ENCODE measurements around the gene DNM2. TPM values are rescaled to one million over a fixed set of nuclear protein-coding genes. Genes with fewer than 3 reads are reported as not detected.

DNM2 gene
- total RNA-seq, 1 experiment from 2014 or later, result 131 TPM

DNA sequence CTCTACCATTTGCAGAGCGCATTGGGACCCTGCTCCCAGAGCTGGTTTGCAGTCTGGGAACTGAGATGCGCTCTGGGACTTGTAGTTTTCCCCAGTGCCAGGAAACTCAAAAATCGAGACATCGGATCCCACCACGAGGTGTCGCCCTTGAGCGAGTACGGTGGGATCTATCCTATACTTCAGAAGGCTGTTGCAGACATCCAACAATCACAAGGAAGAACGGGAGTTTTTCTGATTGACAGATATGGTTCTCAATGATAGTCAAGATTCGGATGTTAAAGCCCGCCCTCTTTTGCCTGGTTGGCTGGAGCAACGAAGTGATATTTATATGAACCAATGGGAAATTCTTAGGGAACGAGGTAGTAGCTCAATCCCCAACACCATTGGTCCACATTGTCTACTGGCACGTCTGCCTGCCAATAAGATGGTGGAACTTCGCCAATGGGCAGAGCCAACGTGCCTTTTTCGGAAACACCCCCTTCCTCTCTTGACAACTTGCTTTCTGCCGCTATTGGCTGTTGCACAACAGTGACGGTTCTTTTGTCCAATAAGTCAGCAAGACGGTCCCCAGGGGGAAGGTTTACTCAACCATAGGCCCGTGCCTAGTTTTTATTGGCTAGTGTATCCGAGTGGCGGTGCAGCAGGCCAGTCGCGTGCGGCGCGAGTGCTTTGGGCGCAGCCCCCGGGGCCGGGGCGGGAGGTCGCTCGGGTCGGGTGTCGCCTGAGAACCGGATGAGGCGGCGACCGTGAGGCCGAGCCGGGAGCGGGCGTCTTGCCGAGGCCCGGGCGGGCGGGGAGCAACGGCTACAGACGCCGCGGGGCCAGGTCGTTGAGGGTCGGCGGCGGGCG lies at the start of gene DNM2 (continued):
- TF ChIP-seq, protein P1, sequence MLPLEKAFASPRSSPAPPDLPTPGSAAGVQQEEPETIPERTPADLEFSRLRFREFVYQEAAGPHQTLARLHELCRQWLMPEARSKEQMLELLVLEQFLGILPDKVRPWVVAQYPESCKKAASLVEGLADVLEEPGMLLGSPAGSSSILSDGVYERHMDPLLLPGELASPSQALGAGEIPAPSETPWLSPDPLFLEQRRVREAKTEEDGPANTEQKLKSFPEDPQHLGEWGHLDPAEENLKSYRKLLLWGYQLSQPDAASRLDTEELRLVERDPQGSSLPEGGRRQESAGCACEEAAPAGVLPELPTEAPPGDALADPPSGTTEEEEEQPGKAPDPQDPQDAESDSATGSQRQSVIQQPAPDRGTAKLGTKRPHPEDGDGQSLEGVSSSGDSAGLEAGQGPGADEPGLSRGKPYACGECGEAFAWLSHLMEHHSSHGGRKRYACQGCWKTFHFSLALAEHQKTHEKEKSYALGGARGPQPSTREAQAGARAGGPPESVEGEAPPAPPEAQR (CRISPR knock-in tag; IDR thresholded peaks at IDR 0.05), result no peak
- TF ChIP-seq, protein P2, sequence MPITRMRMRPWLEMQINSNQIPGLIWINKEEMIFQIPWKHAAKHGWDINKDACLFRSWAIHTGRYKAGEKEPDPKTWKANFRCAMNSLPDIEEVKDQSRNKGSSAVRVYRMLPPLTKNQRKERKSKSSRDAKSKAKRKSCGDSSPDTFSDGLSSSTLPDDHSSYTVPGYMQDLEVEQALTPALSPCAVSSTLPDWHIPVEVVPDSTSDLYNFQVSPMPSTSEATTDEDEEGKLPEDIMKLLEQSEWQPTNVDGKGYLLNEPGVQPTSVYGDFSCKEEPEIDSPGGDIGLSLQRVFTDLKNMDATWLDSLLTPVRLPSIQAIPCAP (CRISPR knock-in tag; IDR thresholded peaks at IDR 0.05), result no peak
- TF ChIP-seq ARID4B (CRISPR knock-in tag; IDR thresholded peaks at IDR 0.05; ENCODE audit: borderline replicate concordance) (no peak), USF2 (CRISPR knock-in tag; IDR thresholded peaks at IDR 0.05) (no peak), PRRX2 (CRISPR knock-in tag; IDR thresholded peaks at IDR 0.05) (no peak), ZNF121 (CRISPR knock-in tag; IDR thresholded peaks at IDR 0.05) (no peak), JAZF1 (CRISPR knock-in tag; IDR thresholded peaks at IDR 0.05) (no peak), ZNF263 (CRISPR knock-in tag; IDR thresholded peaks at IDR 0.05; ENCODE audit: low read depth) (no peak)

DNA sequence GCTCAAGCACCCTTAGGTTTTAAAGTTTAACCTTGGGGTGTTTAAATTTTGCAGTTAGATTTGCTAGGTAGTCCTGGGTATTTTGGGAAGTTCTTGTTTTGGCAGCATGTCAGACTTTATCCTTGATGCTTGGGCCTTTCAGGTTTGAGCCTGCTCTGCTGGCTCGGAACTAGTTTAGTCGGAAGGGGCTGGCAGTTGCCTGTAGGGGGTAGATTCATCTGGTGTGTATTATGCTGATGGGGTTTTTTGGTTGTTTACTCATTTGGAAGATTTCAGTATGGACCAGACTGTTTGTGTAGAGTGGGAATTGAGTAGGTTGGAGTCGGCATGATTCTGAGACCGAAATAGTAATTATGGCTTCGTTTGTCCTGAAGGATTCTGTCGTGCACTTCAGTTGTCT lies 48.6 kb upstream of the DNM2 start:
- Mint-ChIP-seq H3K27me3 (ENCODE audit: low read depth) (no peaks in the 10 kb centered on the region), H3K9me3 (no peaks in the 10 kb centered on the region), H3K4me3 (no peak overlapping the region), H3K36me3 (peaks cover 61% of the 10 kb centered on the region), H3K4me1 (0 out of 2 replicates have a peak, but pooled peaks cover 4% of the 10 kb centered on the region), H3K27ac (peak overlapping the region; percentile 86)
- ChIA-PET POLR2A (no interaction called here), CTCF (interaction anchor here (1.0 kb wide), 1 partner anchor 88 kb away, joined by 3 read pairs; no protein-coding TSS in a partner anchor)
- no peak for DNase-seq (ENCODE audit: low spot score)
- ATAC-seq, result no peak
- TF ChIP-seq TCF7 (CRISPR knock-in tag; IDR thresholded peaks at IDR 0.05; ENCODE audit: low read depth) (no peak), SP1 (CRISPR knock-in tag; conservative IDR thresholded peaks at IDR 0.05) (no peak), ELF4 (CRISPR knock-in tag; IDR thresholded peaks at IDR 0.05; ENCODE audit: low read depth) (no peak), GRHL2 (CRISPR knock-in tag; IDR thresholded peaks at IDR 0.05; ENCODE audit: insufficient replicate concordance, severe bottlenecking) (no peak), MXD4 (CRISPR knock-in tag; IDR thresholded peaks at IDR 0.05; ENCODE audit: borderline replicate concordance) (no peak), ZNF416 (CRISPR knock-in tag; IDR thresholded peaks at IDR 0.05) (no peak), ZNF671 (CRISPR knock-in tag; IDR thresholded peaks at IDR 0.05) (no peak), ESRRA (CRISPR knock-in tag; IDR thresholded peaks at IDR 0.05; ENCODE audit: borderline replicate concordance) (no peak), ETV6 (CRISPR knock-in tag; IDR thresholded peaks at IDR 0.05) (no peak), TEAD1 (CRISPR knock-in tag; IDR thresholded peaks at IDR 0.05) (no peak), NFATC4 (CRISPR knock-in tag; IDR thresholded peaks at IDR 0.05) (no peak), ZBTB43 (CRISPR knock-in tag; IDR thresholded peaks at IDR 0.05) (no peak), JUN (CRISPR knock-in tag; IDR thresholded peaks at IDR 0.05) (no peak), ZNF317 (CRISPR knock-in tag; IDR thresholded peaks at IDR 0.05; ENCODE audit: borderline replicate concordance, low read depth) (no peak), ATF6 (CRISPR knock-in tag; IDR thresholded peaks at IDR 0.05) (no peak)
- TF ChIP-seq, protein P3, sequence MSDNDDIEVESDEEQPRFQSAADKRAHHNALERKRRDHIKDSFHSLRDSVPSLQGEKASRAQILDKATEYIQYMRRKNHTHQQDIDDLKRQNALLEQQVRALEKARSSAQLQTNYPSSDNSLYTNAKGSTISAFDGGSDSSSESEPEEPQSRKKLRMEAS (CRISPR knock-in tag; IDR thresholded peaks at IDR 0.05), result no peak

Data from WTC11 (cell line).